ENCODE data around the gene FNIP1. TPM values are rescaled to one million over a fixed set of nuclear protein-coding genes. Genes with fewer than 3 reads are reported as not detected.

The FNIP1 gene
- total and polyA plus RNA-seq, 9 of the 15 experiments (the other 6 are each of a cell fraction or from before 2014, with no cell fraction given), result 5.0 to 32.8 (median 18.4) TPM

GRCh38 chr5:131794586-131794985, 2.2 kb downstream of the FNIP1 start (continued):
- TF ChIP-seq, protein P1, sequence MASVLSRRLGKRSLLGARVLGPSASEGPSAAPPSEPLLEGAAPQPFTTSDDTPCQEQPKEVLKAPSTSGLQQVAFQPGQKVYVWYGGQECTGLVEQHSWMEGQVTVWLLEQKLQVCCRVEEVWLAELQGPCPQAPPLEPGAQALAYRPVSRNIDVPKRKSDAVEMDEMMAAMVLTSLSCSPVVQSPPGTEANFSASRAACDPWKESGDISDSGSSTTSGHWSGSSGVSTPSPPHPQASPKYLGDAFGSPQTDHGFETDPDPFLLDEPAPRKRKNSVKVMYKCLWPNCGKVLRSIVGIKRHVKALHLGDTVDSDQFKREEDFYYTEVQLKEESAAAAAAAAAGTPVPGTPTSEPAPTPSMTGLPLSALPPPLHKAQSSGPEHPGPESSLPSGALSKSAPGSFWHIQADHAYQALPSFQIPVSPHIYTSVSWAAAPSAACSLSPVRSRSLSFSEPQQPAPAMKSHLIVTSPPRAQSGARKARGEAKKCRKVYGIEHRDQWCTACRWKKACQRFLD (CRISPR knock-in tag; IDR thresholded peaks at IDR 0.05), result no peak
- TF ChIP-seq SREBF1 (IDR thresholded peaks at IDR 0.05; ENCODE audit: borderline replicate concordance, low read depth, low read length) (no peak), KLF16 (IDR thresholded peaks at IDR 0.05) (no peak), MEIS2 (IDR thresholded peaks at IDR 0.05; ENCODE audit: partially characterized antibody) (peak; percentile 17), POLR2A (conservative IDR thresholded peaks at IDR 0.05) (peak; percentile 36; the same call in 1 of the 2 replicates), FOXA3 (CRISPR knock-in tag; conservative IDR thresholded peaks at IDR 0.05 in 1 of 2, IDR thresholded peaks at IDR 0.05 in 1 of 2) (peak in 1 of 2 experiments; percentile 89; a peak in 2 of 4 replicates), MXI1 (IDR thresholded peaks at IDR 0.05; ENCODE audit: low read depth, low read length) (0 out of 2 replicates have a peak, but pooled peaks have one; percentile 7), MGA (IDR thresholded peaks at IDR 0.05) (no peak), LCOR (CRISPR knock-in tag; IDR thresholded peaks at IDR 0.05) (0 out of 2 replicates have a peak, but pooled peaks have one; percentile 31), MYC (IDR thresholded peaks at IDR 0.05; ENCODE audit: low read depth, low read length) (no peak), MYC (CRISPR knock-in tag; IDR thresholded peaks at IDR 0.05; ENCODE audit: borderline replicate concordance, low read depth) (no peak), ZNF224 (CRISPR knock-in tag; IDR thresholded peaks at IDR 0.05) (no peak), BHLHE40 (IDR thresholded peaks at IDR 0.05; ENCODE audit: low read length) (peak; percentile 29; the same call in 1 of the 2 replicates), CHAMP1 (IDR thresholded peaks at IDR 0.05) (no peak)

All from K562 (cell line).